ENCODE measurements around the gene GATA5.

The GATA5 gene

GRCh38 chr20:62452475-62453095 is 23.2 kb downstream of the GATA5 start:
- no peak for TF ChIP-seq CTCF (IDR thresholded peaks at IDR 0.05; ENCODE audit: unreplicated experiment in 3 of 3)
- H3K4me3 Mint-ChIP-seq: no peak overlapping the region
- H3K27ac Mint-ChIP-seq: no peak overlapping the region
- H3K9me3 Mint-ChIP-seq: no peaks in the 10 kb centered on the region
- H3K4me1 Mint-ChIP-seq: peaks cover 32% of the 10 kb centered on the region
- no peaks in the 10 kb centered on the region for H3K36me3 Mint-ChIP-seq (ENCODE audit: low read depth)
- H3K27me3 Mint-ChIP-seq (ENCODE audit: low read depth): peaks cover 28% of the 10 kb centered on the region

GRCh38 chr20:62451970-62452369 is 23.8 kb downstream of the GATA5 start:
- no peaks in the 10 kb centered on the region for H3K9me3 Mint-ChIP-seq
- H3K27ac Mint-ChIP-seq: no peak overlapping the region
- peaks cover 25% of the 10 kb centered on the region for H3K27me3 Mint-ChIP-seq (ENCODE audit: low read depth)
- no peak for TF ChIP-seq CTCF (IDR thresholded peaks at IDR 0.05; ENCODE audit: unreplicated experiment in 3 of 3)
- H3K36me3 Mint-ChIP-seq (ENCODE audit: low read depth): no peaks in the 10 kb centered on the region
- peaks cover 29% of the 10 kb centered on the region for H3K4me1 Mint-ChIP-seq
- no peak overlapping the region for H3K4me3 Mint-ChIP-seq

GRCh38 chr20:62451156-62451767 is 24.5 kb downstream of the GATA5 start:
- TF ChIP-seq CTCF (IDR thresholded peaks at IDR 0.05; ENCODE audit: unreplicated experiment in 3 of 3): no peak
- no peak overlapping the region for H3K27ac Mint-ChIP-seq
- H3K36me3 Mint-ChIP-seq (ENCODE audit: low read depth): no peaks in the 10 kb centered on the region
- no peaks in the 10 kb centered on the region for H3K9me3 Mint-ChIP-seq
- peaks cover 27% of the 10 kb centered on the region for H3K27me3 Mint-ChIP-seq (ENCODE audit: low read depth)
- peaks cover 25% of the 10 kb centered on the region for H3K4me1 Mint-ChIP-seq
- H3K4me3 Mint-ChIP-seq: no peak overlapping the region

GRCh38 chr20:62449951-62450691 is 25.7 kb downstream of the GATA5 start:
- H3K4me1 Mint-ChIP-seq: peaks cover 17% of the 10 kb centered on the region
- no peak overlapping the region for H3K27ac Mint-ChIP-seq
- H3K4me3 Mint-ChIP-seq: no peak overlapping the region
- TF ChIP-seq CTCF (IDR thresholded peaks at IDR 0.05; ENCODE audit: unreplicated experiment in 3 of 3): no peak
- no peaks in the 10 kb centered on the region for H3K9me3 Mint-ChIP-seq
- no peaks in the 10 kb centered on the region for H3K36me3 Mint-ChIP-seq (ENCODE audit: low read depth)
- peaks cover 31% of the 10 kb centered on the region for H3K27me3 Mint-ChIP-seq (ENCODE audit: low read depth)

- Mint-ChIP-seq H3K4me3 (no peak overlapping the region), H3K36me3 (ENCODE audit: low read depth) (no peaks in the 10 kb centered on the region), H3K27me3 (ENCODE audit: low read depth) (peaks cover 33% of the 10 kb centered on the region), H3K4me1 (peaks cover 6% of the 10 kb centered on the region), H3K9me3 (no peaks in the 10 kb centered on the region), H3K27ac (no peak overlapping the region)
- TF ChIP-seq CTCF (IDR thresholded peaks at IDR 0.05; ENCODE audit: unreplicated experiment in 3 of 3): no peak
Measured at GRCh38 chr20:62448788-62449187, 27.0 kb downstream of the GATA5 start.

Data from nephron (organoid).